HS-27A (cell line): Measurements from ENCODE around the gene METTL22.

Source experiments
- DNase-seq: peaks from one replicate; pipeline ENCODE4 v3.0.0-alpha.2; 2012; ENCODE audit warnings: low read depth, missing footprints

The METTL22 gene

DNA sequence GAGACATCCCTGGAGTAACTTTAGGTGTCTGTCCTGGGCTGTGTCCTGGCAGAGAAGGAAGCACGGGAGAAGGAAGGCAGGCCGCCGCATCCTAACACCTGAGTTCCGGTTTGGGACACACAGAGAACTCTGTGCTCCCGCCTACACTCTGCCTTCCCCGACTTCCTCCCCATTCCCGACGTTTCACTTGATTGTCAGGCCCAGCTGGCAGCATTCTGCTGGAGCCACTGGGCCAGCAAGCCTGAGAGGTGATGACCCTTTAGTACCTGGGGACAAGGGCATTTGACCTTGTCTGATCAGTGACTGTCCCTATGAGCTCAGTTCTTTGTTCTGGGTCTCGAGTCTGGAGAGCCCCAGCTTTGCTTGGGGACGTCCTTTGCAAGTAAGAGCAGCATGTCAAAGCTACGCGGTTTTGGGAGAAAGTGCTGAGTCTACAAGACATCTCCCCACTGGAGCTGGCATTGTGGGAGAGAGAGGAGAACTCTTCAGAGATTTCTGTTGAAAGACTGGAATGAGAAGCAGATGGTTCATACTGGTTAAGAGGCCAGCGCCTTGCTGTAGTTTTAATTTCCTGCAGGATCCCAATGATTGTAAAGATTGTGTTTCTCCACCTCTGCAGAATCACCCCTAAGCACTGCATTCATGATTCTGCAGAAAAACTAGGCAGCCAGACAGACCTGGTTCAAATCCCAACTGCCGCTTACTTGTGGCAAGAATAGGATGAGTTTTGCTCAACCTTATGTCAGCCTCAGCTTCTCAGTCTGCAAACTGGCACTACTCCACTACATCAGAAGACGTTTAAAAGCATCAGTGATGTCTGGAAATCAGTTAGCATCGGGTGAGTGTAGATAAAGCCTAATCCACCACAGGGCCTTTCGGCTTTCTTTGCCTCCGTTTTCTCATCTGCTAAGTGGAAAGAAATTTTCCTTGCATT lies 73.6 kb downstream of the METTL22 start:
- DNase-seq: no peak

DNA sequence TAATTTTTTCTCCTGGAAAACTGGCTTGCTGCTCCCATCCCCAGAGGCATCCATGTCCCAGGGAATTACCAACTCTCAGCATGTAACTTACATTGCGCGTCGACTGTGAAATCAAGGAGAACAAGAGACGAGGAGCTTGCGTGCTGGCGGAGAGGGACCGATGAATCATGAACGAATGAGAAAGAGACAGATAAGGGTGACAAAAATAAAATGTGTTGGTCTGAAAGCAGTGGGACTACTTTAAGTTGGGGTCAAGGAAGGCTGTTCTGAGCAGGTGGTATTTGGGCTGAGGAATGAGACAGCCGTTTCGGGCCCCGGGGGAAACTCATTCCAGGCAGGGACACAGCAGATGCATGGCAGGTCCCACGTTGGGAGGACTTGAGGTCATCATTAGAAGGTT lies 75.4 kb downstream of the METTL22 start:
- DNase-seq: no peak

DNA sequence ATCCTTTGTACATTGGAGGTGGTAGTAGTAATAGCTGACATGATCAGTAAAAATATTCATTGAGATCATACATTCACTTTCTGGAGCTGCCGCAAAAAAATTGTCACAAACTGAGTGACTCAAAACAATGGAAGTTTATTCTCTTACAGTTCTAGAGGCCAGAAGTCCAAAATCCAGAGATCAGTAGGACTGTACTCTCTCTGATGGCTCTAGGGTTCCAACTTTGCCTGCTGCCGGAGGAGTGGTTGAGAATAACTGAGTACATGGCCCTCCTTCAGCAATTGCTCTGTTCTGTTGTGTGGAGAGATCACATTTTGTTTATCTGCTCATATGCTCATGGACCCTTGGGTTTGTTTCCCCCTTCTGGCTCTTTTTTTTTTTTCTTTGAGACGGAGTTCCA lies 76.5 kb downstream of the METTL22 start:
- no peak for DNase-seq
